ENCODE data around the gene LRP1. TPM values are rescaled to one million over a fixed set of nuclear protein-coding genes. Genes with fewer than 3 reads are reported as not detected.
A peak's percentile ranks its signal among the peaks of the same experiment; 100 is the strongest.

Gene LRP1
- total and polyA plus RNA-seq, 4 donors = 87.5 to 375 (median 139) TPM

- peaks cover 26 to 59% (median 49%) of the 10 kb centered on the region in 4 donors for H3K4me1 ChIP-seq (ENCODE audit: control insufficient read depth in 4 of 4, insufficient read depth in 4 of 4, low read length in 3 of 4)
Measured at GRCh38 chr12:57236201-57236924, 108.1 kb downstream of the LRP1 start.

DNA sequence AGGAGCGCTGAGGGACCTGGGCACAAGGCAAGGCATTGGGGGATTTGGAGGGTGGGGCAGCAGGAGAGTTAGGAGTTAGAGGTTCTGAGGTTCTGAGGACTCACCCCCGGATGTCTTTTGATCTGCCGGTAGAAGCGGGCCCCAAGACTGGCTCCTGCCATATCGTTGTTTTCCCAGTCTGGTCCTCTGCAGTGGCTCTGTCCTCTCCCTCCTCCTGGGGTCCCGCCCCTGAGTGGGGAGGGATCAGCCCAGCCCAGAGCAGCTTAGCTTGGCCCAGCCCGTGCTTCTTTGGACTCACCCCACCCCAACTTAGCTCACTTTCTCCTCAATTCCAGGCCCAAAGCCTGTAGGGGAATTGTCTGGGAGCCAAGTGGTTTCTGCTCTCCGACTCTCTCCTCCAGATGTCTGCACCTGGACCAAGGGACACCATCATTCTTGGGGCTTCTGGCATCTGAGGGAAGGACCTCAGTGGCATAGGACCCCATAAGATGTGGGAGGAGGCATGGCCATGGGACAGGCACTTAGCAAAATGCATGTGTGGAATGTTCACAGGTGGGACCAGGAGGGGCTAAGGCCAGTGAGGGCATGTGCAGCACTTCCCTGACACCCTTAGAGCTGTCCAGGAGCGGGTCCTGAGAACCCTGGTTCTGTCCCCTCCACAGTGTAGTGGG lies 108.8 kb downstream of the LRP1 start:
- peaks cover 0 to 9% (median 0%) of the 10 kb centered on the region in 4 donors for H3K27me3 ChIP-seq (ENCODE audit: control insufficient read depth in 4 of 4, insufficient read depth in 4 of 4, low read length in 3 of 4)
- TF ChIP-seq TAF1 (conservative IDR thresholded peaks at IDR 0.05) = no peak
- TF ChIP-seq GABPA (IDR thresholded peaks at IDR 0.05 in 1 of 2, conservative IDR thresholded peaks at IDR 0.05 in 1 of 2) = no peak
- TF ChIP-seq, protein P1, sequence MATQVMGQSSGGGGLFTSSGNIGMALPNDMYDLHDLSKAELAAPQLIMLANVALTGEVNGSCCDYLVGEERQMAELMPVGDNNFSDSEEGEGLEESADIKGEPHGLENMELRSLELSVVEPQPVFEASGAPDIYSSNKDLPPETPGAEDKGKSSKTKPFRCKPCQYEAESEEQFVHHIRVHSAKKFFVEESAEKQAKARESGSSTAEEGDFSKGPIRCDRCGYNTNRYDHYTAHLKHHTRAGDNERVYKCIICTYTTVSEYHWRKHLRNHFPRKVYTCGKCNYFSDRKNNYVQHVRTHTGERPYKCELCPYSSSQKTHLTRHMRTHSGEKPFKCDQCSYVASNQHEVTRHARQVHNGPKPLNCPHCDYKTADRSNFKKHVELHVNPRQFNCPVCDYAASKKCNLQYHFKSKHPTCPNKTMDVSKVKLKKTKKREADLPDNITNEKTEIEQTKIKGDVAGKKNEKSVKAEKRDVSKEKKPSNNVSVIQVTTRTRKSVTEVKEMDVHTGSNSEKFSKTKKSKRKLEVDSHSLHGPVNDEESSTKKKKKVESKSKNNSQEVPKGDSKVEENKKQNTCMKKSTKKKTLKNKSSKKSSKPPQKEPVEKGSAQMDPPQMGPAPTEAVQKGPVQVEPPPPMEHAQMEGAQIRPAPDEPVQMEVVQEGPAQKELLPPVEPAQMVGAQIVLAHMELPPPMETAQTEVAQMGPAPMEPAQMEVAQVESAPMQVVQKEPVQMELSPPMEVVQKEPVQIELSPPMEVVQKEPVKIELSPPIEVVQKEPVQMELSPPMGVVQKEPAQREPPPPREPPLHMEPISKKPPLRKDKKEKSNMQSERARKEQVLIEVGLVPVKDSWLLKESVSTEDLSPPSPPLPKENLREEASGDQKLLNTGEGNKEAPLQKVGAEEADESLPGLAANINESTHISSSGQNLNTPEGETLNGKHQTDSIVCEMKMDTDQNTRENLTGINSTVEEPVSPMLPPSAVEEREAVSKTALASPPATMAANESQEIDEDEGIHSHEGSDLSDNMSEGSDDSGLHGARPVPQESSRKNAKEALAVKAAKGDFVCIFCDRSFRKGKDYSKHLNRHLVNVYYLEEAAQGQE (IDR thresholded peaks at IDR 0.05) = peak; percentile 25
- no peak for DNase-seq (ENCODE audit: low spot score)
- no peak overlapping the region for H3K9ac ChIP-seq (ENCODE audit: low read depth in 1 of 2, low read length in 2 of 2)
- no peak overlapping the region for H3K27ac ChIP-seq (ENCODE audit: low read depth in 1 of 2, low read length in 2 of 2)
- peaks cover 25 to 52% (median 44%) of the 10 kb centered on the region in 4 donors for H3K4me1 ChIP-seq (ENCODE audit: control insufficient read depth in 4 of 4, insufficient read depth in 4 of 4, low read length in 3 of 4)
- H3K36me3 ChIP-seq (ENCODE audit: control insufficient read depth in 4 of 4, insufficient read depth in 3 of 4, low read depth in 1 of 4, low read length in 3 of 4) = peaks cover 10 to 17% (median 15%) of the 10 kb centered on the region in 4 donors
- no peaks in the 10 kb centered on the region for H3K9me3 ChIP-seq (ENCODE audit: control insufficient read depth in 4 of 4, low read length in 3 of 4)
- no peak overlapping the region for H3K4me3 ChIP-seq (ENCODE audit: low read depth in 1 of 3, low read length in 3 of 3)
- 45% methylated on average over 9 of the region's 9 CpGs for WGBS

More at GRCh38 chr12:57236201-57236924, 108.1 kb downstream of the LRP1 start:
- H3K27ac ChIP-seq (ENCODE audit: low read depth in 1 of 2, low read length in 2 of 2) = peak overlapping the region; percentile 7 to 63
- H3K27me3 ChIP-seq (ENCODE audit: control insufficient read depth in 4 of 4, insufficient read depth in 4 of 4, low read length in 3 of 4) = peaks cover 0 to 3% (median 0%) of the 10 kb centered on the region in 4 donors
- 46% methylated on average over 40 of the region's 40 CpGs for WGBS
- H3K36me3 ChIP-seq (ENCODE audit: control insufficient read depth in 4 of 4, insufficient read depth in 3 of 4, low read depth in 1 of 4, low read length in 3 of 4) = peaks cover 12 to 19% (median 15%) of the 10 kb centered on the region in 4 donors
- no peak for TF ChIP-seq FOXA2 (IDR thresholded peaks at IDR 0.05)
- TF ChIP-seq SP1 (IDR thresholded peaks at IDR 0.05) = no peak
- TF ChIP-seq ZBTB33 (IDR thresholded peaks at IDR 0.05) = no peak
- no peak for TF ChIP-seq HNF4G (IDR thresholded peaks at IDR 0.05)
- no peak for TF ChIP-seq CTCF (IDR thresholded peaks at IDR 0.05; ENCODE audit: low read depth, low read length, missing input control)
- no peak for TF ChIP-seq FOXA1 (IDR thresholded peaks at IDR 0.05)
- no peak for TF ChIP-seq RXRA (IDR thresholded peaks at IDR 0.05)
- TF ChIP-seq EGR1 (IDR thresholded peaks at IDR 0.05; ENCODE audit: low read depth in 2 of 2) = no peak
- TF ChIP-seq HNF4A (conservative IDR thresholded peaks at IDR 0.05) = no peak
- TF ChIP-seq YY1 (IDR thresholded peaks at IDR 0.05) = no peak
- TF ChIP-seq JUND (IDR thresholded peaks at IDR 0.05) = no peak
- no peak for DNase-seq (ENCODE audit: low spot score)
- no peaks in the 10 kb centered on the region for H3K9me3 ChIP-seq (ENCODE audit: control insufficient read depth in 4 of 4, low read length in 3 of 4)
- H3K9ac ChIP-seq (ENCODE audit: low read depth in 1 of 2, low read length in 2 of 2) = no peak overlapping the region
- H3K4me3 ChIP-seq (ENCODE audit: low read depth in 1 of 3, low read length in 3 of 3) = no peak overlapping the region
